Glomerular visceral epithelial cell (primary cell): ENCODE measurements around the gene CXCR6.

Source experiments
- DNase-seq: peaks from one replicate; pipeline ENCODE4 v3.0.0-alpha.2; 2016; ENCODE audit errors: extremely low spot score

CXCR6 gene

GRCh38 chr3:45948311-45948781 is 5.1 kb downstream of the CXCR6 start:
- DNase-seq = no peak

- DNase-seq = no peak
Measured at GRCh38 chr3:45948881-45949280, 5.6 kb downstream of the CXCR6 start.

DNA sequence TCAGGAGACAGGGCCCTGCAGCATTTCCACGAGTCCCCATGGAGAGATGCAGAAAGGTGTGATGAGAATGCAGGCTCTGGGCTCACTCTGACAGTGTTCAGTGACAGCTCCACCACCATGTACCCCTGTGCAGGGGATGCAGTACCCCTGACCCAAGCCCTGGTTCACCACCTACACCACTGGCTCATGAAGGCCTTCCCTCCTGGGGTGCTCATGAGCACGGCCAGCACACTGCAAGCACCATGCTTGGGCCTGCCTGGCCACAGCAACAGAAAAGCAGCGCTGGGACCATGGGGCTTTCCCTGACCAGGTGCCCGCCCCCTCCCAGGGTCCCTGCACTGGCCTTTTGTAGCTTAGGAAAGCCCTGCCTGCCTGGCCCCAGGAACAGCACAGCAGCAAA is 6.2 kb downstream of the CXCR6 start:
- DNase-seq = no peak

DNA sequence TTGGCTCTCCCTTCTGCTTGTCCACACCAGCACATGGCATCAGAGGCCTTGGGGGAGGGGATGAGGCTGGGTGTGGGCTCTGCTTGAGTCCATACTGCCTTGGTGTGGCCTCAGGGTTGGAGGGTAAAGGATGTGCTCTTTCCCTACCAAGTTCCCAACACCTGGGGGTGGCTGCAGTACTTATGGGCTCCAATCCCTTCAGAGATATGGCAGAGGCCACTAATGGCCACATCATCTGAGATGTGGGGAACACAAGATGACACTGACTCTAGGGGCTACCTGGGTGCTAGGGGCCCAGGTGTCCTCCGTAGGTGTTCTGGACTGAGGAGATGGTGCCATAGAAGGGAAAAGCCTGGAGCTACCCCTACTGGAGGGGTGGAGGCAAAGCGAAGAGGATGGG is 6.9 kb downstream of the CXCR6 start:
- DNase-seq = no peak

DNA sequence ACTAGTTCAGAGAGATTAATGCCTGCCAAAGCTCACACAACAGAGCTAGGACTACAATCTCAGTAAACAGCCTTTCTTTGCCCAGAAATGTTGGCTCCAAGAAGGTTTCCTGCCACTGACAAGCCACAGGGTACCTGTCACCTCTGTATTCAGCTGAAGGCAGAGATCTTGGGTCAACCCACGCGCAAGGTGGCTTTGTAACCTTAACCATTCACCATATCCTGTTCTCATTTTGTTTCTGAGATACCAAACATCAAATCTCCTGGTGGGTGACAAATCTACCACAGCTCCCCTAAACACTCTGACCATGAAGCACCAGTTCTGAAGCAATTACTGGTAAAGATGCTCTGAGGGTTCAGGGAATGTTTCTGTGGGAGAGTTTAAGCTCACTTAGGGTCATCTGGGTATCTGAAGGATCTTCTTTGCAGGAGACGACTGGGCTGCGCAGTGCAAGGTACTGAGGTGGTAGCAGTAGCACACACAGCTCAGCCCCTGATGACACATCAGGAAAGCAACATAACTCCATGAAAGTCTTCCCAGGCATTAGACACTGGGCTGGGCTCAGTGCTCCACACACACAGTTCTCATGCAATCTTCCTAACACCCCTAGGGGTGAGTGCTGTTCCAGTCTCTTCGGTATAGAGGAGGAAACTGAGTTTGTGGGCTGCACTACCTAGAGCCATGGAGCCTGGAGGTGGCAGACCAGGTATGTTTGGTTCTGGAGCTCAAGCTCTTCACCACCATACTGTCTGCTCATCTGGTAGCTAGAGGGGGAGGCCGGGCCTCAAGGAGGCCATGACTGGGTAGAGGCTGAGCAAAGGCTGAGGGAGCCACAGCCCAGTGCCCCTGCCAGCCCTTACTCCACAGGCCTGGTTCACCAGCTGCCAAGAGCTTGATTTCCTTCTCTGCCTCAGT is 7.7 kb downstream of the CXCR6 start:
- no peak for DNase-seq

DNA sequence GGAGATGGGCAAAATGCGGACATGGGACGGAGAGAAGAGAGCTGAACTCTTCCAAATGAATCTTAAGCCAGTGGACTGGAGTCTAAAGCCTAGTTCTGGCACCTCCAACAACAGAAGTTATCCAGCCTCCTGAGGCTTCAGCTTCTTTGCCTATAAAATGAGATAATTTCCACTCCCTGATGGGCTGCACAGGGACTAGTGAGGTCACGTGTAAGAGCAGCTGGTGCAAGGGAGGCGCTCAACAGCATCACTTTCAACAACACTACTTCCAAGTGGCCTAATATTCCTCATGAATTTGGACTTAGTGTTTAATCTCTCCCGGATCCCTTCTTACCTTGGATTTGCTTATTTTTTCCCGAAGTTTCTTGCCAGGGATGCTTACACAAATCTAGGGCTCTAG is 8.7 kb downstream of the CXCR6 start:
- DNase-seq = no peak

DNA sequence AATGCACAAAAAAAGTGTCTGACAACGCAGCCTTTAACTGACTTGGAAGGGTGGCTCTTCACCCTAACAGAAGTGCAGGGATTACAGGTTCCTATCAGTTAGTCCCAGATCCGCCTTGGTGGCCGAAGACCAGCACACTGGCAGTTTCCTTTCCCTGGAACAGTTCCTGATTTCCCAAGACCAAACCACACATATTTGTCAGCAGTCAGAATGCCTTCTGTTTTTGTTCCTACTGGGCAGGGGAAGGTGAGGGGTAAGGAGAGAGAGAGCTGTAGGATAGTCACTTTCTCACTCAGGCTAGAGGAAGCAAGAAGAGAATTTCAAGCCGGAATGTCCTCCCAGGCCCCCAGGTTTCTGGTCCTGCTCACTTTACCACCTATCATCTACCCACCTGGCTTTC is 9.2 kb downstream of the CXCR6 start:
- no peak for DNase-seq

DNA sequence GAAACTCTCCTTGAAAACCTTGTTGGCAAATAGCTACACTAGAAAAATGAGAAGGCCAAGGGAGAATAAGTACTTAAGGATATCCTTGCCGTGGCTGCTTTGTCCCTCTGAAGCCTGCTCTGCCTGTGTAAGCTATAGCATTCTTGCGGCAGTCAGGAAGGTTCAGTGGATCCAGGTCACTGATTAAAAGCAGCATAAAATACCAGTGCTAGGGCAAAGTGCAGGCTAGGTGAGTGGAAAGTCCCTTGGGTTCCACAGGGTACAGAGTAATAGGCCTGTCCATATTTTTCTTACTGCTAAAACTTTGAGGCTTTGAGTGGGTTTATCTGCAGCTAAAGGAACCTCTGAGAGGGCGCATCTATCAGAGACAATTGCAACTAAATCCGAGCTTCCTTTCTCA is 10.3 kb downstream of the CXCR6 start:
- no peak for DNase-seq

- no peak for DNase-seq
Measured at GRCh38 chr3:45954306-45954705, 11.0 kb downstream of the CXCR6 start.

DNA sequence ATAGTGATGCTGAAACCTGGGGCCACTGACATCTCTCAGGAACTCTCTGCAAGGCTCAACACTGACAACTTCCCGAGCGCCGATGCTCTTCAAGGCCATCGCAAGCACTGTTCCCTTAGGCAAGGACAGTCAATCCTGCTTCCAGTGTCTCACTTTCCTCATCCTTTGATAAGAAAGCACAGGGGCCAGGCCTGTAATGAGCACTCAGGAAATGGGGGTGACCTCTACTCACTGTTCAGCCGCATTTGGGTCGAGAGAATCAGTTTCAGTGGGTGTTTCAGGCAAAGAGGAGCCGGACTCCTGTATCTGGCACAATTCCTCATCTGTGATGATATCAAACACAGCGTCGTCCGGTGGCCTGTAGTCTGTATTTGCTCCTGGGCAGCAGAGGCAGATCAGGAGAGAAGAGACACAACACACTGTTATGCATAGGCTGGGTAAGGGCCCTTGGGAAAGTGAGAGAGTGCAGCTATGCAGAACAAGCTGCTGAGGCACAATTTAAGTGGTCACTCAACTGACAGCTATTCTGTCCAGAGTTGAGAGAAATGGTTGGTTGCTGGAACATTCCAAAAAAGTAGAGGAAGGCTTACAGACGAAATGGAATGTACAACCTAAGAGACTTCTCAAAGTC is 11.9 kb downstream of the CXCR6 start:
- DNase-seq = no peak

- no peak for DNase-seq
Measured at GRCh38 chr3:45955706-45956105, 12.4 kb downstream of the CXCR6 start.

GRCh38 chr3:45957586-45957985 is 14.3 kb downstream of the CXCR6 start:
- no peak for DNase-seq

DNA sequence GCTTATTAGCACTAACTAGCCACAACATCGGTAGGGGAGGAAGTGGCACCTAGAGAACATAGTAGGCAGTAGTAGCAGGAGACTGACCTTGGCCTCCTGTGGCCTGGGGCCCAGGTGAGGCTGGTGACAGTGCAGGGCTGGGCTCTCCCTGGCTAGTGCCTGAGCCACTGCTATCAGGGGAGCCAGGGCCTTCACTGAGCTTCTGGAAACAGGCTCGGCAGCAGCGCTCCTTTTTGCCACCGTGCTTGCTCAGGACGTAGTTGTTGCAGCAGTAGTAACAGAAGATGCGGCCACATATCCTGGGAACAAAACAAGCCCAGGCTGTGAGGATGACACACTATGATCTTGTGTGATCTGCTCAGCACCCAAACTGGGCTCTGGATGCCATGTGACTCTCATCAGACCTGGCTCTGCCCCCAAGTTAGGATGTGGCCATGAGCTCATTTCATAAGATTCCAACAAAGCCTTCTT is 15.1 kb downstream of the CXCR6 start:
- DNase-seq = no peak

- DNase-seq = no peak
Measured at GRCh38 chr3:45959201-45959600, 15.9 kb downstream of the CXCR6 start.

GRCh38 chr3:45960289-45960688 is 17.0 kb downstream of the CXCR6 start:
- DNase-seq = no peak

GRCh38 chr3:45962033-45962432 is 18.8 kb downstream of the CXCR6 start:
- DNase-seq = no peak

DNA sequence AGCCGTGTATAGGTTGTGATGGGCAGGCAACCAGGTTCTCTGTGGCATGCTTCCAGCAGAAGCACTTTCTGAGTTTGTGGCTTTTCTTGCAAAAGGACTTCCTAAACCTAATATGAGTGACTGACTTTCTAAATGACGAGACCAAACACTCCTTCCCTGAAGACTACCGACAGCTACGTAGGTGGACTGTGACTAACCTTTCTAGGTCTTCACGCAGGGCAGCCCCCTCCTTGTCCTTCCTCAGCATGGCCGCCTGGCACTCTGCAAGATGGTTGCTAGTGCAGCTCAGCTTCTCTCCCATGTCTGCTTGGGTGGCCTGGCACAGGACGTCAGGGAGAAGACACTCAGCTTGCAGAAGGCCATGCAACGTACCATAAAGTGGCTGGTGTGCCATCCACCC is 20.9 kb downstream of the CXCR6 start:
- DNase-seq = no peak

DNA sequence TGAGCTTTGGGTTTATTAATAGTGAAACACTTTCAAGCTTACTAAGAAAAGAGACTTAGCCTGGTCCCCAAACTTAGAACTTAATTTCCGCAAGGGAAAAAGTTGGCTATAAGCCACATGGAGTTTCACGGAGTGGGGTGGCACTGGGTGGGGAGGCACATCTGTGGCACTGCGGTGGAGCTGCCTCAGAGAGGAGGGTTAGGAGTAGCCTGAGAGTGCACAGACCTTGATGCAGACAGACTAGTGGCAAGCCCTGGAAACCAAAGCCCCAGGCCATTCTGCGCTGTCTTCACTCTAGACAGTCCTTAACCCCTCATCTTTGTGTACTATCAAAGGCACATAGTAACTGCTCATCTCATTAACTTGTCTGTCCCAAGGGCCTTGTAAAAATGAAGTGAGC is 22.0 kb downstream of the CXCR6 start:
- DNase-seq = no peak

- DNase-seq = no peak
Measured at GRCh38 chr3:45965653-45966052, 22.4 kb downstream of the CXCR6 start.

- DNase-seq = no peak
Measured at GRCh38 chr3:45966371-45966791, 23.1 kb downstream of the CXCR6 start.

GRCh38 chr3:45966950-45967640 is 23.8 kb downstream of the CXCR6 start:
- DNase-seq = no peak

DNA sequence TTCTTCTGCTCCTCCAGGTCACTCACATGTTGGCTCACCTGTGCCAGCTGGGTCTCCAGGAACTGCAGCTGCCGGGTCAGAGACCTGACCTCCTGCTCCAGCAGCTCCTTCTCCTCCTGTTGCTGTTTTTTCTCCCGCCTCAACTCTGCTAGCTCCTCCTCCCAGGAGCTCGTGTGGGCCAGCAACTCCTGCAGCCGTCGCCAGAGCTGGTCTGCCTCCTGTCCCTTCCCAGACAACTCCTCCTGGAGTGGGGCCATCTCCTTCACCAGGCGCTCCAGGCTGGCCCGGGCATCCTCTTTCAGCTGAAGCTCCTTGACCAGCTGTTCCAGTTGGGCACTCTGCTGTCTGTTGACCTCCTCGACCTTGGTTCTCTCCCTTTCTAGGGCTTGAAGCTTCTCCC is 24.5 kb downstream of the CXCR6 start:
- DNase-seq = no peak

- DNase-seq = no peak
Measured at GRCh38 chr3:45968149-45968548, 24.9 kb downstream of the CXCR6 start.
